Stimulated activated CD4-positive, alpha-beta T cell treated with anti-CD3 and anti-CD28 coated beads, Interleukin-4, amount 100 ng/mL, for 48 hours (primary cell): ENCODE results near the gene SLC17A1.

Experiments
- DNase-seq, 2 donors: peaks; one replicate each; pipeline ENCODE4 v3.0.0-alpha.2; 2020; ENCODE audit warnings: low read depth in 2 of 2

The SLC17A1 gene, protein sequence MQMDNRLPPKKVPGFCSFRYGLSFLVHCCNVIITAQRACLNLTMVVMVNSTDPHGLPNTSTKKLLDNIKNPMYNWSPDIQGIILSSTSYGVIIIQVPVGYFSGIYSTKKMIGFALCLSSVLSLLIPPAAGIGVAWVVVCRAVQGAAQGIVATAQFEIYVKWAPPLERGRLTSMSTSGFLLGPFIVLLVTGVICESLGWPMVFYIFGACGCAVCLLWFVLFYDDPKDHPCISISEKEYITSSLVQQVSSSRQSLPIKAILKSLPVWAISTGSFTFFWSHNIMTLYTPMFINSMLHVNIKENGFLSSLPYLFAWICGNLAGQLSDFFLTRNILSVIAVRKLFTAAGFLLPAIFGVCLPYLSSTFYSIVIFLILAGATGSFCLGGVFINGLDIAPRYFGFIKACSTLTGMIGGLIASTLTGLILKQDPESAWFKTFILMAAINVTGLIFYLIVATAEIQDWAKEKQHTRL

GRCh38 chr6:25831532-25832306 is at the start of gene SLC17A1:
Gene SLC17A1 (minus strand): TSS chr6:25832052. CDS start chr6:25830557, 1,495 bp downstream.
- no peak for DNase-seq

GRCh38 chr6:25880601-25881000 is 48.7 kb upstream of the SLC17A1 start:
- no peak for DNase-seq

GRCh38 chr6:25878721-25879322 is 47.0 kb upstream of the SLC17A1 start:
- no peak for DNase-seq

GRCh38 chr6:25875926-25876602 is 44.2 kb upstream of the SLC17A1 start:
- DNase-seq = no peak

- no peak for DNase-seq
Measured at GRCh38 chr6:25875563-25875905, 43.7 kb upstream of the SLC17A1 start.

GRCh38 chr6:25874822-25875562 is 43.1 kb upstream of the SLC17A1 start:
- DNase-seq = no peak

DNA sequence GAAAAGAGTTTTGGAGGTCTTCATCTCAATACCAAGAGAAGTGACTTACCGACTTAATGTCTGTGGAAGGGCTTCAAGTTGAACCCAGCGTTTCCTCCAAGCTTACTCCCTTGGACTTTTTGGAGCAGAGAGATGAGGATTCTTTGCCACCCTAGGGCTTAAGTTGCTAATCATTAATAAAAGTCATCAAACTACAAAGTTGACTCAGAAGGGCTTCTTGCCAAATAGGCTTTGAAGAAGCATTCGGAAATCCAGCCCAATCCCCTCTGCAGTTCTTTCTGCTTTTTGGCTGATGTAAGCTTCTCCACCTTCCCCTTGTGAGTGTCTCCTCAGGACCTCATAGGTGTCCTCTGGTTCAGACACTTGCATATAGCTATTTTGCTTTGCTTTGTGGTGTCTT is 42.3 kb upstream of the SLC17A1 start, which contains the start of gene SLC17A3:
SLC17A3 (minus strand) TSS at position 126 of the 400 bp plus-strand sequence. CDS start 5,856 bp downstream, outside the sequence.
- DNase-seq = no peak

GRCh38 chr6:25872814-25873213 is 41.0 kb upstream of the SLC17A1 start:
- no peak for DNase-seq

DNA sequence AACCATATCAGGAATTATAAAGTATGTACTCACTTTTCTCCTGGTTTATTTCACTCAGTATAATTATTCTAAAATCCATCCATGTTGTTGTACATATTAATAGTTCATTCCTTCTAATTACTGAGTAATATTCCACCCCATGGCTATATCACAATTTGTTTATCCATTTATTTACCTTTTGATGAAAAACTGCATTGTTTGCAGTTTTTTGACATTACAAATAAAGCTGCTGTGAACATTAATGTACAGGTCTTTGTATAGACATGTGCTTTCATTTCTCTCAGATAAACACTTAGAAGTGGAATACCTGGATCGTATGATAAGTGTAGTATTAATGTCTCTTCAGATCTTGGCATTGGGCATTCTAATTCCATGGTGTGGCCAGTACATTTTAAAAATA is 38.0 kb upstream of the SLC17A1 start:
- DNase-seq = no peak

GRCh38 chr6:25868436-25869183 is 36.8 kb upstream of the SLC17A1 start:
- DNase-seq = no peak

- DNase-seq = no peak
Measured at GRCh38 chr6:25866011-25866410, 34.2 kb upstream of the SLC17A1 start.

DNA sequence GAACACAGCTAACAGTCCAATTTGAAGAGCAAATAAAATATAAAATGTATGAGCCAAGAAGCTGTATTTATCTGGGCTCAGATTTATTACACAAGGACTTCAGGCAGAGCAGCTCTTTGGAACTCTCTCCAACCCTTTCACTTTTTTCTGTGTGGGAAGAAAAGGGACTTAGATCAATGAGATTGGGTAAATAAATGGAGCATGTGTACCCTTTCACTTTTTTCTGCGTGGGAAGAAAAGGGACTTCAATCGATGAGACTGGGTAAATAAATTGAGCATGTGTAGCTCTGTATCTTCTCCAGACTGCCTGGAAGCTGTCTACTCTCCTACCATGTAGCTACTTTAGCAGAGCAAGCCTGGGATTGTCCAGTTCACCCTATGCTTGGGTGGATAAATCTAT is 31.5 kb upstream of the SLC17A1 start:
- no peak for DNase-seq

- DNase-seq = no peak
Measured at GRCh38 chr6:25862199-25862598, 30.3 kb upstream of the SLC17A1 start.

DNA sequence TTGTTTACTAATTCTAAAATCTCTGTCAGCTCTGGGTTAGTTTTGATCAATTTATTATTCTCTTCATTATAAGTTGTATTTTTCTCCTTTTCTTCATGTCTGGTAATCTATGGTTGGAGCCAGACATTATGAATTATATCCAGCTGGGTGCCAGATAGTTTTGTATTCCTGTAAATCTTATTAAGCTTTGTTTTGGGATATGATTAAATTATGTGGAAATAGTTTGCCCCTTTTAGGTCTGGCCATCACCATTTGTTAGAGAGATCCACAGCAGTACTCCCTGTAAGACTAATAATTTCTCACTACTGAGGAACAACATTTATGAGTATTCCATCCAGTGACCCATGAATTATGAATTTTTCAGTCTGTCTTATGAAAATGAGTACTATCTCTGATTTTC is 20.9 kb upstream of the SLC17A1 start:
- no peak for DNase-seq

GRCh38 chr6:25851961-25852360 is 20.1 kb upstream of the SLC17A1 start:
- DNase-seq = no peak

GRCh38 chr6:25844518-25844917 is 12.7 kb upstream of the SLC17A1 start:
- no peak for DNase-seq

DNA sequence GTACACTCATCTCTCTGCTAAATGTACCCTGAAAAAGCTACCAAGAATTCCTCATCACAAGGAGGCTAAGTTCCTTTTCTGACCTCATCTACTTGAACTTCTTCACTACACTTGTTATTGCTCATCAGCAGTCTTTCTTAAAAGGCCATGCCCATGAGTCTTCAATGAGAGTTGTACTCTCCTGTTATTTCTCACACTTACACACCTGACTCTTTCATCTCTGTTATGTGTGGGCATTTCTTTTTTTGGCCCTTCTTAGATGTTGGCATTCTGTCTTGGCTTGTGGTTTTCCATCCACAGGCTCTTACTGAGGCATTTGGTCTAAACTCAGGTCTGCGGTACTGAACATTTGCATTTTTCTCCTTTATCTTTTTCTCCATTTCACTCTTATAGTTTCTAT is 10.7 kb upstream of the SLC17A1 start:
- DNase-seq = no peak

GRCh38 chr6:25835442-25836283 is 3.8 kb upstream of the SLC17A1 start:
- no peak for DNase-seq

- no peak for DNase-seq
Measured at GRCh38 chr6:25834950-25835349, 3.1 kb upstream of the SLC17A1 start.

GRCh38 chr6:25833136-25833535 is 1.3 kb upstream of the SLC17A1 start:
- no peak for DNase-seq
